Left ventricle myocardium inferior (tissue), 1 donor: ENCODE data around the gene PIGH. TPM values are rescaled to one million over a fixed set of nuclear protein-coding genes. Genes with fewer than 3 reads are reported as not detected.

Experiments
- DNase-seq: peaks from one replicate; pipeline ENCODE4 v3.0.0-alpha.2; 2020
- H3K27ac ChIP-seq: fragments of 200-600 bp; replicated peaks from 2 replicates; pipeline ENCODE4 v1.8.0; 2021
- H3K27me3 ChIP-seq: fragments of 200-600 bp; 2 replicates; pipeline ENCODE4 v1.8.0; 2021; ENCODE audit warnings: low read depth
- H3K36me3 ChIP-seq: fragments of 200-600 bp; 2 replicates; pipeline ENCODE4 v1.8.0; 2021
- H3K4me1 ChIP-seq: fragments of 200-600 bp; 2 replicates; pipeline ENCODE4 v1.8.0; 2021
- H3K4me3 ChIP-seq: fragments of 200-600 bp; 2 replicates; pipeline ENCODE4 v1.8.0; 2021; ENCODE audit warnings: mild to moderate bottlenecking, moderate library complexity
- H3K9me3 ChIP-seq: fragments of 200-600 bp; replicated peaks from 2 replicates; pipeline ENCODE4 v1.8.0; 2021
- CTCF ChIP-seq: fragments of 200-600 bp; IDR thresholded peaks from 2 replicates; pipeline ENCODE4 v1.8.0; 2021; ENCODE audit warnings: antibody characterized with exemption, mild to moderate bottlenecking, borderline replicate concordance
- intact Hi-C: fragments of 100-400 bp; cut with micrococcal nuclease; formaldehyde crosslinking; loops from one replicate; pipeline ENCODE4 v1.11.0; 2022
- total RNA-seq: library from RNA; stranded (reverse); fragmentation: NEBNext Ultra II Directional; extraction: Animal tissue kit (Norgen Biotek cat#: 25700); gene quantifications from one replicate; pipeline ENCODE4 v1.2.1, GENCODE V29; 2021
- donor health status: DM: no; HTN: yes; CAD: no; lungs with severe emphysema.

Gene PIGH
- total RNA-seq, 1 donor from 2014 or later, result 12.8 TPM

- no peak for DNase-seq
- intact Hi-C loops, result no loop called here
Observed at GRCh38 chr14:67620217-67620785, 20.2 kb upstream of the PIGH start.

GRCh38 chr14:67619446-67620216 is 19.6 kb upstream of the PIGH start, which contains the start of gene ARG2:
TSS of gene ARG2 (plus strand) at chr14:67619920. CDS start at chr14:67619978, 58 bp downstream.
- H3K27me3 ChIP-seq, result no peaks in the 10 kb centered on the region
- H3K9me3 ChIP-seq, result no peaks in the 10 kb centered on the region
- peak; percentile 97 for DNase-seq
- H3K4me1 ChIP-seq, result peaks cover 26% of the 10 kb centered on the region
- H3K27ac ChIP-seq, result peak within 1 kb of the TSS; percentile 54
- intact Hi-C loops, result no loop called here
- no peaks in the 10 kb centered on the region for H3K36me3 ChIP-seq
- peak within 1 kb of the TSS; percentile 69 for H3K4me3 ChIP-seq
- no peak for TF ChIP-seq CTCF

More at GRCh38 chr14:67620217-67620785, 20.2 kb upstream of the PIGH start:
- Histone ChIP-seq H3K4me1 (peaks cover 26% of the 10 kb centered on the region), H3K36me3 (no peaks in the 10 kb centered on the region), H3K27me3 (no peaks in the 10 kb centered on the region), H3K9me3 (no peaks in the 10 kb centered on the region), H3K4me3 (peak overlapping the region; percentile 69), H3K27ac (peak overlapping the region; percentile 54)
- no peak for TF ChIP-seq CTCF

- H3K4me1 ChIP-seq, result peaks cover 26% of the 10 kb centered on the region
- no peak for DNase-seq
- peak overlapping the region; percentile 69 for H3K4me3 ChIP-seq
- peak overlapping the region; percentile 54 for H3K27ac ChIP-seq
- TF ChIP-seq CTCF, result peak; percentile 76
- H3K36me3 ChIP-seq, result no peaks in the 10 kb centered on the region
- intact Hi-C loops, result no loop called here
- no peaks in the 10 kb centered on the region for H3K27me3 ChIP-seq
- no peaks in the 10 kb centered on the region for H3K9me3 ChIP-seq
Observed at GRCh38 chr14:67618617-67619063, 18.6 kb upstream of the PIGH start.

GRCh38 chr14:67610491-67610890 is 10.4 kb upstream of the PIGH start:
- Histone ChIP-seq H3K27me3 (peaks cover 10% of the 10 kb centered on the region), H3K4me1 (no peaks in the 10 kb centered on the region), H3K4me3 (no peak overlapping the region), H3K27ac (no peak overlapping the region), H3K9me3 (no peaks in the 10 kb centered on the region), H3K36me3 (no peaks in the 10 kb centered on the region)
- TF ChIP-seq CTCF, result no peak
- intact Hi-C loops, result no loop called here
- DNase-seq, result no peak

GRCh38 chr14:67609642-67610310 is 9.7 kb upstream of the PIGH start:
- no peak overlapping the region for H3K4me3 ChIP-seq
- no peaks in the 10 kb centered on the region for H3K4me1 ChIP-seq
- peaks cover 13% of the 10 kb centered on the region for H3K27me3 ChIP-seq
- no peaks in the 10 kb centered on the region for H3K36me3 ChIP-seq
- no peak overlapping the region for H3K27ac ChIP-seq
- no peak for TF ChIP-seq CTCF
- no peak for DNase-seq
- intact Hi-C loops, result no loop called here
- no peaks in the 10 kb centered on the region for H3K9me3 ChIP-seq
